GM12878 (cell line): ENCODE results near the gene TSC22D1. TPM values are rescaled to one million over a fixed set of nuclear protein-coding genes. Genes with fewer than 3 reads are reported as not detected.

Experiments used
- ATAC-seq: fragments of 200-7000 bp; cut with Tn5 transposase; 3 replicates; pipeline ENCODE4 v1.9.1; 2020; ENCODE audit warnings: mild to moderate bottlenecking, moderate library complexity
- BruUV-seq: library from RNA; stranded (reverse); fragments of 400-500 nt; replicated peaks from 2 replicates; lab custom pipeline; 2021; lab: Mats Ljungman, UMichigan
- CTCF ChIA-PET: fragments of 300-600 bp; sonication (Branson Sonifier 250); formaldehyde crosslinking; extraction: SDS; loops from one replicate; lab custom pipeline; 2021; ENCODE audit warnings: inconsistent platforms; lab: Yijun Ruan, JAX
- POLR2A ChIA-PET: fragments of 350-600 bp; formaldehyde crosslinking; extraction: SDS; loops from one replicate; lab custom pipeline; 2021; ENCODE audit warnings: inconsistent platforms; lab: Charles Lee
- RAD21 ChIA-PET: fragments of 300-600 bp; sonication (Branson Sonifier 250); formaldehyde crosslinking; loops from one replicate; lab custom pipeline; 2023; ENCODE audit warnings: antibody characterized with exemption; ENCODE audit not compliant: unreplicated experiment; lab: Charles Lee
- SMC1A ChIA-PET: fragments of 300-600 bp; sonication (Branson Sonifier 250); formaldehyde crosslinking; loops from one replicate; lab custom pipeline; 2023; ENCODE audit not compliant: unreplicated experiment, uncharacterized antibody; lab: Charles Lee
- DNase-seq: peaks from one replicate; pipeline ENCODE4 v3.0.0-alpha.2; 2011; ENCODE audit warnings: low read depth, low spot score
- FAIRE-seq: peaks from 3 replicates; lab custom pipeline; 2011; peaks lifted over from hg19 to GRCh38; lab: Jason Lieb, UNC
- H2AFZ ChIP-seq: 2 replicates; pipeline ENCODE4 v1.6.0; 2011; ENCODE audit warnings: low read depth, low read length, control low read depth; ENCODE audit not compliant: control insufficient read depth
- H3K27ac ChIP-seq: 2 replicates; pipeline ENCODE4 v1.5.1; 2011; ENCODE audit warnings: control low read depth; ENCODE audit not compliant: control insufficient read depth, insufficient read depth
- H3K27me3 ChIP-seq, 2 experiments: replicated peaks in 1 of 2; 2 replicates each; pipeline versions ENCODE4 v1.6.0 to v1.6.1; 2011; ENCODE audit warnings: low read length in 1 of 2; ENCODE audit not compliant: control insufficient read depth in 2 of 2, insufficient read depth in 2 of 2
- H3K36me3 ChIP-seq, 2 experiments: 2 replicates each; pipeline ENCODE4 v1.5.1; 2011; ENCODE audit warnings: low read length in 1 of 2; ENCODE audit not compliant: control insufficient read depth in 2 of 2, insufficient read depth in 2 of 2
- H3K4me1 ChIP-seq: 2 replicates; pipeline ENCODE4 v1.6.1; 2011; ENCODE audit warnings: mild to moderate bottlenecking, low read length, moderate library complexity, mixed read lengths; ENCODE audit not compliant: control insufficient read depth, insufficient read depth
- H3K4me2 ChIP-seq: 2 replicates; pipeline ENCODE4 v1.6.0; 2011; ENCODE audit warnings: control low read depth; ENCODE audit not compliant: control insufficient read depth, insufficient read depth
- H3K4me3 ChIP-seq: fragments of 200-600 bp; sonication (generic); 2 replicates; pipeline ENCODE4 v1.5.1; 2016
- H3K79me2 ChIP-seq: 2 replicates; pipeline ENCODE4 v1.6.0; 2011; ENCODE audit warnings: low read length; ENCODE audit not compliant: control insufficient read depth, insufficient read depth
- H3K9ac ChIP-seq: 2 replicates; pipeline ENCODE4 v1.8.0; 2011; ENCODE audit warnings: low read length, control low read depth, mixed read lengths; ENCODE audit not compliant: control insufficient read depth, insufficient read depth
- H3K9me3 ChIP-seq: replicated peaks from 3 replicates; pipeline ENCODE4 v1.5.1; 2011; ENCODE audit warnings: mild to moderate bottlenecking, low read length; ENCODE audit not compliant: control insufficient read depth, insufficient read depth
- H4K20me1 ChIP-seq: 2 replicates; pipeline ENCODE4 v1.6.0; 2011; ENCODE audit not compliant: control insufficient read depth, insufficient read depth
- DPF2 ChIP-seq: fragments of 450-650 bp; IDR thresholded peaks from 2 replicates; pipeline ENCODE4 v1.6.1; 2017; ENCODE audit warnings: mild to moderate bottlenecking
- FOS ChIP-seq: IDR thresholded peaks from 3 replicates; pipeline ENCODE4 v1.6.1; 2011; ENCODE audit warnings: borderline replicate concordance; ENCODE audit not compliant: insufficient read length; ENCODE audit errors: extremely low read depth
- GABPA ChIP-seq: IDR thresholded peaks from 2 replicates; pipeline ENCODE4 v1.6.1; 2014; ENCODE audit warnings: antibody characterized with exemption, low read depth, mild to moderate bottlenecking, inconsistent platforms
- HDAC2 ChIP-seq: fragments of 200-600 bp; sonication (generic); IDR thresholded peaks from 2 replicates; pipeline ENCODE4 v1.6.1; 2017
- HDAC6 ChIP-seq: fragments of 200-600 bp; sonication (generic); IDR thresholded peaks from one replicate; pipeline ENCODE4 v1.8.0; 2017; ENCODE audit warnings: antibody characterized with exemption; ENCODE audit not compliant: unreplicated experiment
- JUNB ChIP-seq: IDR thresholded peaks from 2 replicates; pipeline ENCODE4 v1.6.1; 2016; ENCODE audit warnings: antibody characterized with exemption, mild to moderate bottlenecking
- JUND ChIP-seq: IDR thresholded peaks from 2 replicates; pipeline ENCODE4 v1.6.1; 2012; ENCODE audit warnings: low read depth, mild to moderate bottlenecking, low read length, improper control_type of control experiment, moderate library complexity
- MTA3 ChIP-seq: IDR thresholded peaks from 2 replicates; pipeline ENCODE4 v1.6.1; 2012; ENCODE audit warnings: low read length, inconsistent platforms, borderline replicate concordance
- NBN ChIP-seq: fragments of 450-650 bp; IDR thresholded peaks from 2 replicates; pipeline ENCODE4 v1.6.1; 2016
- NRF1 ChIP-seq: conservative IDR thresholded peaks from 2 replicates; pipeline ENCODE4 v1.6.1; 2011; ENCODE audit warnings: mild to moderate bottlenecking, low read depth, low read length, improper control_type of control experiment
- PRDM15 ChIP-seq: fragments of 450-650 bp; formaldehyde crosslinking; IDR thresholded peaks from 2 replicates; pipeline ENCODE4 v1.4.0; 2020; ENCODE audit warnings: mild to moderate bottlenecking, moderate library complexity
- RAD51 ChIP-seq: fragments of 450-650 bp; IDR thresholded peaks from 2 replicates; pipeline ENCODE4 v1.6.1; 2016; ENCODE audit warnings: moderate library complexity, mild to moderate bottlenecking, inconsistent platforms
- SIN3A ChIP-seq: IDR thresholded peaks from 2 replicates; pipeline ENCODE4 v1.6.1; 2012; ENCODE audit warnings: low read depth, low read length, improper control_type of control experiment
- SIX5 ChIP-seq: IDR thresholded peaks from 2 replicates; pipeline ENCODE4 v1.6.1; 2011; ENCODE audit warnings: mild to moderate bottlenecking, low read depth, low read length, moderate library complexity; ENCODE audit not compliant: severe bottlenecking
- SKIL ChIP-seq: fragments of 450-650 bp; IDR thresholded peaks from 2 replicates; pipeline ENCODE4 v1.6.1; 2017; ENCODE audit warnings: mild to moderate bottlenecking, low read depth, inconsistent platforms; ENCODE audit not compliant: poor library complexity, severe bottlenecking
- SUZ12 ChIP-seq: fragments of 200-600 bp; sonication (generic); IDR thresholded peaks from one replicate; pipeline ENCODE4 v1.6.1; 2018; ENCODE audit warnings: antibody characterized with exemption, mild to moderate bottlenecking; ENCODE audit not compliant: unreplicated experiment
- ZBTB11 ChIP-seq: fragments of 450-650 bp; formaldehyde crosslinking; IDR thresholded peaks from 2 replicates; pipeline ENCODE4 v1.5.0; 2022; ENCODE audit warnings: mild to moderate bottlenecking, missing genetic modification characterization
- ZNF622 ChIP-seq: fragments of 450-650 bp; IDR thresholded peaks from 2 replicates; pipeline ENCODE4 v1.6.1; 2017; ENCODE audit warnings: mild to moderate bottlenecking, inconsistent platforms
- WGBS: methylation state at CpG from one replicate; pipeline ENCODE4 v1.1.6; 2016; ENCODE audit warnings: low lambda C conversion rate; ENCODE audit not compliant: insufficient replicate concordance, insufficient coverage; ENCODE audit errors: missing lambda C conversion rate; 5-methylcytosine and 5-hydroxymethylcytosine counted together
- in situ Hi-C: fragments of 300-500 bp; cut with MboI; formaldehyde crosslinking; loops from 9 replicates; pipeline ENCODE4 v1.14.3; 2018; ENCODE audit warnings: mixed read lengths
- intact Hi-C: fragments of 100-400 bp; cut with micrococcal nuclease; formaldehyde crosslinking; loops from one replicate; pipeline ENCODE4 v1.14.2; 2022; ENCODE audit not compliant: unreplicated experiment
- polyA plus RNA-seq, 11 experiments: library from polyadenylated mRNA; depleted of rRNA in 4 of 11; unstranded in 6 of 11; stranded (reverse) in 5 of 11; fragments of >200 nt; fragmentation: Nextera tagmentation in 4 of 11; fragmentation: Illumina TruSeq in 1 of 11; extraction: Ambion mirVana in 4 of 11; extraction: Trizol in 1 of 11; gene quantifications; 1 replicate in 1 of 11; 2 replicates in 10 of 11; pipeline versions ENCODE4 v1.2.1 to v1.2.3, GENCODE V29; 2011 to 2016; ENCODE audit warnings: inconsistent platforms in 2 of 11, missing spikeins in 2 of 11, low read depth in 1 of 11
- total RNA-seq, 4 experiments: library from RNA; depleted of rRNA in 3 of 4; stranded (reverse); fragments of >200 nt in 3 of 4; fragmentation: Illumina TruSeq in 1 of 4; extraction: Trizol in 1 of 4; gene quantifications; 2 replicates each; pipeline versions ENCODE4 v1.2.1 to v1.2.3, GENCODE V29; 2013 to 2021

TSC22D1 gene
- total and polyA plus RNA-seq, 10 of the 15 experiments (the other 5 are each of a cell fraction or from before 2014, with no cell fraction given), result 0.37 to 15.7 (median 7.5) TPM

GRCh38 chr13:44583137-44583536 lies 7.0 kb upstream of the TSC22D1 start:
- 45% methylated on average over 3 of the region's 3 CpGs for WGBS
- SMC1A ChIA-PET, result no interaction called here
- no TSS peak for BruUV-seq
- H3K36me3 ChIP-seq, result no peaks in the 10 kb centered on the region
- H3K9ac ChIP-seq, result no peak overlapping the region
- H3K27ac ChIP-seq, result no peak overlapping the region
- H2AFZ ChIP-seq, result no peak overlapping the region
- no peak overlapping the region for H3K4me3 ChIP-seq
- intact Hi-C loops, result no loop called here
- CTCF ChIA-PET, result interaction anchor here (0.5 kb wide), 1 partner anchor 311 kb away, joined by 3 read pairs; no protein-coding TSS in a partner anchor
- in situ Hi-C loops, result no loop called here
- POLR2A ChIA-PET, result no interaction called here
- RAD21 ChIA-PET, result no interaction called here
- H4K20me1 ChIP-seq, result no peaks in the 10 kb centered on the region
- H3K4me1 ChIP-seq, result peaks cover 2% of the 10 kb centered on the region
- FAIRE-seq (no peak), ATAC-seq (no peak), DNase-seq (no peak)
- no peak overlapping the region for H3K4me2 ChIP-seq
- H3K27me3 ChIP-seq, result no peaks in the 10 kb centered on the region
- no peaks in the 10 kb centered on the region for H3K9me3 ChIP-seq
- H3K79me2 ChIP-seq, result no peaks in the 10 kb centered on the region
- no peak for TF ChIP-seq NBN
- no peak for TF ChIP-seq SKIL
- TF ChIP-seq GABPA, result no peak
- TF ChIP-seq SIN3A, result no peak
- no peak for TF ChIP-seq FOS
- no peak for TF ChIP-seq ZBTB11 (CRISPR knock-in tag)
- no peak for TF ChIP-seq JUND
- TF ChIP-seq SUZ12, result no peak
- TF ChIP-seq DPF2, result no peak
- no peak for TF ChIP-seq PRDM15 (CRISPR knock-in tag)
- no peak for TF ChIP-seq JUNB
- no peak for TF ChIP-seq HDAC2
- no peak for TF ChIP-seq SIX5
- TF ChIP-seq ZNF622, result no peak
- TF ChIP-seq NRF1, result no peak
- TF ChIP-seq RAD51, result no peak
- no peak for TF ChIP-seq HDAC6
- TF ChIP-seq MTA3, result no peak
